Measurements from ENCODE around the gene RHOB.

Gene RHOB

DNA sequence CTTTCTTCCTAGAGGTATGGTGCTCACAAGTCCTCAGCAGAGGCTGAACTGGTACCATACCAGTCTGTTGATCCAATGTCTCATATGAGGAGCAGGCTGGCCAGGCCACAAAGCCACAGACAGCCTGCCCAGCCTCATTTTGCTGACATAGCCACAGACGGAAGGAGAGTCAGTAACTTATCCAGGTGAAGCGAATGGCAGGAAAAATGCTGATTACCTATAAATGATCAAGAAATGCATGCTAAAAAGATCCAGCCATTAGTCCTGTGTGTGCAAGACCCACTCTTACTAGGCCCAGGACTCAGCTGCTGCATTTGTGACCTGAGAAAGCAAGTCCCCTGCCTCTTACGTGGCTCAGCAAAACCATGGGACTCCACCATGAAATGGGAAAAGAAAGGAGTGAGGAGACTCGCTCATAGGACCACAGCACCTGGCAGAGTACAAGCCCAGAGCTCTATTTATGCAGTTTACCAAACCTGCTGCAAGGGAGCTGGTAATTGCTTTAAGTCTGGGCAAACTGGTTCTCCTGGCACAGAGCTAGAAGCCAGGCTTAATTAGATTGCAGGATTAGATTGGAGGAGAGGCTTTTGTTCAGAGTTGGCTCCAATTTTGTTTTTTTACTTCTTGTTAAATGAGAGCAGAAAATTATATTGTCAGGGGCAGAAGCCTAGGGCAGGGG, 19.0 kb downstream of the RHOB start:
- ATAC-seq, result peak; percentile 83
- no peak for TF ChIP-seq TOX (CRISPR knock-in tag; IDR thresholded peaks at IDR 0.05; ENCODE audit: borderline replicate concordance)
- TF ChIP-seq, protein P1, sequence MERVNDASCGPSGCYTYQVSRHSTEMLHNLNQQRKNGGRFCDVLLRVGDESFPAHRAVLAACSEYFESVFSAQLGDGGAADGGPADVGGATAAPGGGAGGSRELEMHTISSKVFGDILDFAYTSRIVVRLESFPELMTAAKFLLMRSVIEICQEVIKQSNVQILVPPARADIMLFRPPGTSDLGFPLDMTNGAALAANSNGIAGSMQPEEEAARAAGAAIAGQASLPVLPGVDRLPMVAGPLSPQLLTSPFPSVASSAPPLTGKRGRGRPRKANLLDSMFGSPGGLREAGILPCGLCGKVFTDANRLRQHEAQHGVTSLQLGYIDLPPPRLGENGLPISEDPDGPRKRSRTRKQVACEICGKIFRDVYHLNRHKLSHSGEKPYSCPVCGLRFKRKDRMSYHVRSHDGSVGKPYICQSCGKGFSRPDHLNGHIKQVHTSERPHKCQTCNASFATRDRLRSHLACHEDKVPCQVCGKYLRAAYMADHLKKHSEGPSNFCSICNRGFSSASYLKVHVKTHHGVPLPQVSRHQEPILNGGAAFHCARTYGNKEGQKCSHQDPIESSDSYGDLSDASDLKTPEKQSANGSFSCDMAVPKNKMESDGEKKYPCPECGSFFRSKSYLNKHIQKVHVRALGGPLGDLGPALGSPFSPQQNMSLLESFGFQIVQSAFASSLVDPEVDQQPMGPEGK (CRISPR knock-in tag; IDR thresholded peaks at IDR 0.05; ENCODE audit: borderline replicate concordance), result no peak
- TF ChIP-seq RARB (CRISPR knock-in tag; IDR thresholded peaks at IDR 0.05), result no peak
- peak; percentile 56; the same call in 1 of the 2 replicates for TF ChIP-seq ZFP3 (CRISPR knock-in tag; IDR thresholded peaks at IDR 0.05)
- 0 out of 2 replicates have a peak, but pooled peaks have one; percentile 21 for TF ChIP-seq CSDC2 (CRISPR knock-in tag; IDR thresholded peaks at IDR 0.05)
- no peak for TF ChIP-seq OSR1 (CRISPR knock-in tag; IDR thresholded peaks at IDR 0.05)
- TF ChIP-seq, protein P2, sequence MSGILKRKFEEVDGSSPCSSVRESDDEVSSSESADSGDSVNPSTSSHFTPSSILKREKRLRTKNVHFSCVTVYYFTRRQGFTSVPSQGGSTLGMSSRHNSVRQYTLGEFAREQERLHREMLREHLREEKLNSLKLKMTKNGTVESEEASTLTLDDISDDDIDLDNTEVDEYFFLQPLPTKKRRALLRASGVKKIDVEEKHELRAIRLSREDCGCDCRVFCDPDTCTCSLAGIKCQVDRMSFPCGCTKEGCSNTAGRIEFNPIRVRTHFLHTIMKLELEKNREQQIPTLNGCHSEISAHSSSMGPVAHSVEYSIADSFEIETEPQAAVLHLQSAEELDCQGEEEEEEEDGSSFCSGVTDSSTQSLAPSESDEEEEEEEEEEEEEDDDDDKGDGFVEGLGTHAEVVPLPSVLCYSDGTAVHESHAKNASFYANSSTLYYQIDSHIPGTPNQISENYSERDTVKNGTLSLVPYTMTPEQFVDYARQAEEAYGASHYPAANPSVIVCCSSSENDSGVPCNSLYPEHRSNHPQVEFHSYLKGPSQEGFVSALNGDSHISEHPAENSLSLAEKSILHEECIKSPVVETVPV (CRISPR knock-in tag; IDR thresholded peaks at IDR 0.05), result no peak
- TF ChIP-seq BACH2 (CRISPR knock-in tag; IDR thresholded peaks at IDR 0.05; ENCODE audit: borderline replicate concordance), result no peak
- no peak for TF ChIP-seq ZC3H10 (CRISPR knock-in tag; IDR thresholded peaks at IDR 0.05)
- no peak for TF ChIP-seq ZNF8 (CRISPR knock-in tag; IDR thresholded peaks at IDR 0.05)
- no peak for TF ChIP-seq POU6F1 (CRISPR knock-in tag; IDR thresholded peaks at IDR 0.05; ENCODE audit: borderline replicate concordance, low read depth)
- peak; percentile 51; the same call in 1 of the 2 replicates for TF ChIP-seq TCF4 (CRISPR knock-in tag; IDR thresholded peaks at IDR 0.05; ENCODE audit: borderline replicate concordance)
- TF ChIP-seq SNAI2 (CRISPR knock-in tag; IDR thresholded peaks at IDR 0.05), result no peak
- TF ChIP-seq PPARA (CRISPR knock-in tag; IDR thresholded peaks at IDR 0.05; ENCODE audit: borderline replicate concordance), result no peak
- TF ChIP-seq ISL1 (CRISPR knock-in tag; IDR thresholded peaks at IDR 0.05), result peak; percentile 68
- TF ChIP-seq TSHZ2 (CRISPR knock-in tag; IDR thresholded peaks at IDR 0.05), result peak; percentile 77; the same call in 1 of the 2 replicates
- no peak for TF ChIP-seq CREB5 (CRISPR knock-in tag; IDR thresholded peaks at IDR 0.05; ENCODE audit: low read depth)
- no peak for TF ChIP-seq GLIS3 (CRISPR knock-in tag; IDR thresholded peaks at IDR 0.05)
- no peak for TF ChIP-seq ZNF70 (CRISPR knock-in tag; IDR thresholded peaks at IDR 0.05)
- no peak for TF ChIP-seq ZFP30 (CRISPR knock-in tag; IDR thresholded peaks at IDR 0.05)

GRCh38 chr2:20467789-20468548, 21.1 kb downstream of the RHOB start:
- ATAC-seq, result no peak

More at GRCh38 chr2:20467789-20468548, 21.1 kb downstream of the RHOB start:
- TF ChIP-seq GLIS3 (CRISPR knock-in tag; IDR thresholded peaks at IDR 0.05) (no peak), ISL1 (CRISPR knock-in tag; IDR thresholded peaks at IDR 0.05) (no peak)

All from SK-N-SH treated with all-trans-retinoic acid at 6 μM for 48 hours (cell line).